Measurements from ENCODE around the gene LAMA5.
A peak's percentile ranks its signal among the peaks of the same experiment; 100 is the strongest.

The LAMA5 gene, protein sequence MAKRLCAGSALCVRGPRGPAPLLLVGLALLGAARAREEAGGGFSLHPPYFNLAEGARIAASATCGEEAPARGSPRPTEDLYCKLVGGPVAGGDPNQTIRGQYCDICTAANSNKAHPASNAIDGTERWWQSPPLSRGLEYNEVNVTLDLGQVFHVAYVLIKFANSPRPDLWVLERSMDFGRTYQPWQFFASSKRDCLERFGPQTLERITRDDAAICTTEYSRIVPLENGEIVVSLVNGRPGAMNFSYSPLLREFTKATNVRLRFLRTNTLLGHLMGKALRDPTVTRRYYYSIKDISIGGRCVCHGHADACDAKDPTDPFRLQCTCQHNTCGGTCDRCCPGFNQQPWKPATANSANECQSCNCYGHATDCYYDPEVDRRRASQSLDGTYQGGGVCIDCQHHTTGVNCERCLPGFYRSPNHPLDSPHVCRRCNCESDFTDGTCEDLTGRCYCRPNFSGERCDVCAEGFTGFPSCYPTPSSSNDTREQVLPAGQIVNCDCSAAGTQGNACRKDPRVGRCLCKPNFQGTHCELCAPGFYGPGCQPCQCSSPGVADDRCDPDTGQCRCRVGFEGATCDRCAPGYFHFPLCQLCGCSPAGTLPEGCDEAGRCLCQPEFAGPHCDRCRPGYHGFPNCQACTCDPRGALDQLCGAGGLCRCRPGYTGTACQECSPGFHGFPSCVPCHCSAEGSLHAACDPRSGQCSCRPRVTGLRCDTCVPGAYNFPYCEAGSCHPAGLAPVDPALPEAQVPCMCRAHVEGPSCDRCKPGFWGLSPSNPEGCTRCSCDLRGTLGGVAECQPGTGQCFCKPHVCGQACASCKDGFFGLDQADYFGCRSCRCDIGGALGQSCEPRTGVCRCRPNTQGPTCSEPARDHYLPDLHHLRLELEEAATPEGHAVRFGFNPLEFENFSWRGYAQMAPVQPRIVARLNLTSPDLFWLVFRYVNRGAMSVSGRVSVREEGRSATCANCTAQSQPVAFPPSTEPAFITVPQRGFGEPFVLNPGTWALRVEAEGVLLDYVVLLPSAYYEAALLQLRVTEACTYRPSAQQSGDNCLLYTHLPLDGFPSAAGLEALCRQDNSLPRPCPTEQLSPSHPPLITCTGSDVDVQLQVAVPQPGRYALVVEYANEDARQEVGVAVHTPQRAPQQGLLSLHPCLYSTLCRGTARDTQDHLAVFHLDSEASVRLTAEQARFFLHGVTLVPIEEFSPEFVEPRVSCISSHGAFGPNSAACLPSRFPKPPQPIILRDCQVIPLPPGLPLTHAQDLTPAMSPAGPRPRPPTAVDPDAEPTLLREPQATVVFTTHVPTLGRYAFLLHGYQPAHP (N-terminal part only)

DNA sequence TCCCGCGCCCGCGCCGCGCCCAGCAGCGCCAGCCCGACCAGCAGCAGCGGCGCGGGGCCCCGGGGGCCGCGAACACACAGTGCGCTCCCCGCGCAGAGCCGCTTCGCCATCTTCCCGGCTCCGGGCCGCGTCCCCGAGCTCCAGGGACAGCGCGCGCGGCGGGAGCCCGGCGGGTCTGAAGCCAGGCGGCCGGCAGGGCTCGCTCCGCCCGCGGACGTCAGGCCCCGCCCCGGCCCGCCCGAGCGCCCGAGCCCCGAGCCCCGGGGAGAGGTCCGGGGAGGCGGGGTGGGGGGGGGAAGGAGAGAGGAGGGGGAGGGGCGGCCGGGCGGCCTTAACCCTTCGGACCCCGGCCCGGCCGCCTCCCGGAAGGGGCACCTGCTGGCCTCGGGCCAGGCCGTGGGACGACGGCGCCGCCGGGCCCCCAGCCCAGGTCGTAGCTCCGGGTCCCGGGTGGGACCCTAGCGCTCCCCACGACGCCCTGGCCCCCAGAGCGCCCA, at the start of gene LAMA5:
TSS of gene LAMA5 (minus strand) at position 177 of the 497 bp plus-strand sequence. CDS start at position 110, 67 bp downstream.
- no peak for DNase-seq (ENCODE audit: low read depth in 1 of 2, low spot score in 1 of 2)

- no peak for DNase-seq (ENCODE audit: low read depth in 1 of 2, low spot score in 1 of 2)
Observed at GRCh38 chr20:62415354-62416111, 48.4 kb upstream of the LAMA5 start.

DNA sequence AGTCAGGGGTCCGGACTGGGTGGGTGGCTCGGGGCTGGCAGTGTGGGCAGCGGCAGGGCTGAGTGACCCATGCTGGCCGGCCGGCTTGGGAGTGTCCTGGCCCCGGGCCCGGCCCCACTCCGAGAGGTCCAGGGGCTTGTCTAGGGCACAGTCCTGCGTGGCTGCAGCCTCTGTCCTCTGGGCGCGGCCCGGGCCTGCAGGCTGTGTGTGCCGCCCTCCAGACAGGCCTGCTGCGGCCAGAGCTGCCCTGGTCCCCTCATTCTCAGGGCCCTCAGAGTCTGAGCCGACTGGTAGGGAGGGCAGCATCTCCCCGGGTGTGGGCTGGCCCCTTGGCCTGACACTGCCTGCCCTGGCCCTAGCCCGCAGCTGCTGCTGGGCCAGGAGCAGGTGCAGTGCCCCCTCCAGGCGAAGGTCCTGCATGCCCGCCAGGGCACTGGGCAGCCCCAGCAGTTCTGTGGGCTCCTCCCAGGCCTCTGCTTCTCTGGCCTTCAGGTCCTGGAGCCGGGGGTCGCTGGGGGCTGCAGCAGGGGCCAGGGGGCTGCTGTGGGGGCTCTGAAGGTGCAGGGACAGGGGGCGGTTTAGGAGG, 46.9 kb upstream of the LAMA5 start:
- no peak for DNase-seq (ENCODE audit: low read depth in 1 of 2, low spot score in 1 of 2)

DNA sequence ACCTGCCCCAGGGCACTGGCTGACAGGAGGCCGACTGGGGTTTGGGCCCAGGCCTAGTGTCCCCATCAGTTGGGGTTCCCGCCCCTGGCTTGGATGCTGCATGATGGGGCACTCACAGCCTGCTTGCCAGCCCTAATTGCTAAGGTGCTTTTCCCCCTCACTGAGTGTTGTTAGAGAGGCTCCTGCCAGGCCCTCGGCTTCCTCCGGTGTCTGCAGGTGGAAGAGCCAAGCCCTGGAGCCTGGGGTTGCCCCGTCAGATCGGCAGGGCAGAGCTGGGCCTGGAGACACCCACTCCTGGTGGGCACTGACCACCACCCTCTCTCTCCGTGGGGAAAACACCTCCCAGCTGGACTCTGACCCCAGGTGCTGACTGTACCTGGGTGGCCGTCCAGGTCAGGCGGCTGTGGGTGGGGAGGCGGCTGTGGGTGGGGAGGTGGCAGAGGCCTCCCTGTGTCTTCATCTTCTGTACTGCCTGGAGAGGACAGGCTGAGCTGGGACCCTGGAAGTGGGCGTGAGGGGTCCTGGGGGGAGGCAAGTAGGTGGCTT, 46.0 kb upstream of the LAMA5 start:
- DNase-seq (ENCODE audit: low read depth in 1 of 2, low spot score in 1 of 2): no peak

DNA sequence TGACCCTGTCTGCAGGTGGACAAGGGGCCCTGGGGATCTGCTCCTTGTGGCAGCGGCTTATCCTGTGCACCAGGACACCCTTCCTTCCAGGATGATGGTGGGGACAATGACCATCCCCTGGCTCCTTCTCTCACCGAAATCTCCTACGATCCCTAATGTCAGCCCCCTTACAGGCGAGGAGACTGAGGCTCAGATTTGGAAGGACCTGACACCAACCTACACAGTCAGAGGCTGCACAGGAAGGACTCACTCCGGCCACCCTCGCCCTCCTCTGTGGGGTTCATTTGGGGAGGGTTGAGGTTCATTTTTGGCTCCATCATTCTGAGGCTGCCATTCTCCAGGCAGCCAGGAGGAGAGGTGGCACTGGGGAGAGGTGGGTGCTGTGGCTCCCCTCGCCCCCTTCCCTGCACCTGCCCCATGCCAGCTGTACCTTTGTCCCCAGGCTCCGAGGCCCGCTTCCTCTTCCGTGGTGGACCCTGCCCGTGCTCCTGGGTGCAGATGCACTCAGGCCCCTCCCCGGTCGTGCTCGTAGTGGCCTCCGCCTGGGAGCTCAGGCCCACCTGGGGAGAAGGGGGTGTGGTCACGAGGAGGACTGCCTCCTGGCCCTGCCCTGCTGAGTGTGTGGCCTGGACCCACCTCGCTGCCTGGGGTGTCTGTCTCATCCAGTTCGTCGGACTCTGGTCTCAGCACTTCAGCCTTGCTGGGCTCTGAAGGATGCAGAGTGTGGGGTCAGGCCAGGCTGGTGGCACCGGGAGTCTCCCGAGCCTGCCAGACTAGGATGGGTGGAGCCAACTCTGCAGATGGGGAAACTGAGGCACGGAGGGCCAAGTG, 45.3 kb upstream of the LAMA5 start:
- no peak for DNase-seq (ENCODE audit: low read depth in 1 of 2, low spot score in 1 of 2)

GRCh38 chr20:62411479-62412193, 44.5 kb upstream of the LAMA5 start:
- DNase-seq (ENCODE audit: low read depth in 1 of 2, low spot score in 1 of 2): no peak

- DNase-seq (ENCODE audit: low read depth in 1 of 2, low spot score in 1 of 2): no peak
Observed at GRCh38 chr20:62410746-62411478, 43.8 kb upstream of the LAMA5 start.

DNA sequence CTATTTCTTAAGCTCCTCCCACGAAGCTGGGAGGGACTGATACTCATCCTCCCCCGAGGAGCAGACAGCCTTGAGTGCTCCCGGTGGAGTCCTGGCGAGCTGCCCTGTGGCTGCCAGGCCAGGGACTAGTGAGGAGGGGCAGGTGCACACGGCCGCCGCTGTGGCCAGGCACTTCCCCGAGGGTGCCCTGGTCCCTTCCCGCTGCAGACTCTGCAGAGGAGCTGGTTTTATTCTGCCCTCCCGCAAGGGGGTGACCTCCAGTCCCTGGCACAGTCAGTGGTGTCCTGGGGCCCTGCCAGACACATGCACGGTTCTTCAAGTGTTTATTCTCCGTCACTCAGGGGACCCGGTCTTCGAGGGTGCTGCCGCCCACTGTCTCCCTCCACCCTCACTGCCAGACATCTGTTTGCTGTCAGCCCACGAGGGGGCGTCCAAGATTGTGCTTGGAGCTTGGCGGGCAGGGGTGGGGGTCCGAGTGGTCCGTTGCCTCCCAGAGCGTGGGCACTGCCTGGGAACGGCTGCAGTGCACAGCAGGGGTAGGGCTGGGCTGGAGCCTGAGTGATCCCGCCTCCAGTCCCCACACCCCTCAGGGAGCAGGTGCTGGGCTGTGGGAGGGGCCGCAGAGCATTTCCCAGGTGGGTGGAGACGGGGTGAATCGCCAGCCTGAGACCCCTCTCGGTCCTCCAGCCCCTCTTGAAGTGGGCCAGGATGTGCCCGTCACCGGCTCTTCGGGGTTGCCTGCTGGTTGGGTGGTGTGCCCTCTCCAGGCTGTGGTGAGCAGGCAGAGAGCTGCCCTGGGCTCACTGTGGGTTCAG, 43.0 kb upstream of the LAMA5 start:
- DNase-seq (ENCODE audit: low read depth in 1 of 2, low spot score in 1 of 2): no peak

DNA sequence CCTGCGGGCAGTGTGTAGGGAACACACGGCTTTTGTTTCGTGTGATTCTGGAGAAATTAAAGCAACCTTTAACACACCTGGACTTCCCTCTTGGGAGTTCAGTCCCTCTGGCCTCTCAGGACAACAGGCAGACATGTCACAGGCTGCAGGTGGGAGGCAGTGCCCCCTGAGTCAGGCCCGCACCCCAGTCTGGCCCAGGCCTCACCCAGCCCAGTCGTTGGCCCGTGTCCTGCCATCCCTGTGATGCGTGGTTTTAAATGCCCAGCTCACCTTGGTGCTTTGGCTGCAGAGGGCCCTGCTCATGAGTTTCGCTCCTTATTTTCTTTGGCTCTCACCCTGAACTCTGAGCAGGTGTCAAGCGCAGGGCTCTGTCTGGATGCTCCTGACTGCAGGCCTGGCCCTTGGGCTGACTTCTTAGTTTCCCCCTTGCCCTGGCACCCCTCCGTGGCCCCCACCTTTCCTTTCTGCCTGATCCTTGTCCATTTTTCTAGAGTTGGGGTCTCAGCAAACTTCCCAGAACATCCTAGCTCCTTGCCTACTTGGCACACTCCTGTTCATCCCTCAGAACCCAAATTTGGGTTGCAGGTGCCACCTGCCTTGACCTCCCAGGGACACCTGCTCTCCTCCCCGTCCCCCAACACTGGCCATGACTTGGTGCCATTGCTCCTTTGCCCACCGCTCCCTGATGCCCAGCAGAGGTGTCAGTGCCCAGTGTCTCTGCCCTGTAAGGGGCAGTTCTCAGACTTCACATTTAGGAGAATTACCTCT, 42.2 kb upstream of the LAMA5 start:
- no peak for DNase-seq (ENCODE audit: low read depth in 1 of 2, low spot score in 1 of 2)

GRCh38 chr20:62408640-62409039, 41.5 kb upstream of the LAMA5 start:
- no peak for DNase-seq (ENCODE audit: low read depth in 1 of 2, low spot score in 1 of 2)

GRCh38 chr20:62408055-62408454, 40.9 kb upstream of the LAMA5 start:
- DNase-seq (ENCODE audit: low read depth in 1 of 2, low spot score in 1 of 2): no peak

- peak; percentile 75 to 85 for DNase-seq (ENCODE audit: low read depth in 1 of 2, low spot score in 1 of 2)
Observed at GRCh38 chr20:62407221-62407992, 40.3 kb upstream of the LAMA5 start, which contains the start of gene CABLES2. CABLES2 (minus strand) TSS chr20:62407285; CDS start chr20:62407276, 9 bp downstream.

DNA sequence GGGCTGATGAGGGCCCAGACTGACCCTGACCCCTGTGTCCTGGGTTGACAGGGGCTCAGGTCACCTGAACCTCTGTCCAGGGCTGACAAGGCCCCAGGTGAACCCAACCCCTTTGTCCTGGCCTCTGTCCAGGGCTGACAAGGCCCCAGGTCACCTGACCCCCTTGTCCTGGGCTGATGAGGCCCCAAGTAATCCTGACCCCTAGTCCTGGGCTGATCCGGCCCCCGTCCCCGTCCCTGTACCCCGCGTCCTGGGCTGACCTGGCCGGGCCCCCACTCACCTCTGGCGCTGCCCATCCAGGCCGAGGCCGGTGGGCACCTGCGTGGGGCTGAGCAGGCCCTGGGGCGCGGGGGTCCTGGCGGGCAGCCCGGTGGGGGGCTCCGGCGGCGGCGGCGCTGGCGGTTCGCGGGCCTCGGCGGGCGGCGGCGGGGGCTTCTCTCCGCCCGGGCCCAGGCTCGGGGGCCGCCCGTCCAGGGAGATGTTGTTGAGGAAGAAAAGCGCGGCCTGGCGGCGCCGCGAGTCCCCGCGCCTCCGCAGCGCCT, 39.6 kb upstream of the LAMA5 start:
- no peak for DNase-seq (ENCODE audit: low read depth in 1 of 2, low spot score in 1 of 2)

- DNase-seq (ENCODE audit: low read depth in 1 of 2, low spot score in 1 of 2): no peak
Observed at GRCh38 chr20:62405981-62406513, 38.9 kb upstream of the LAMA5 start.
